OCI-LY7 (cell line): ENCODE measurements around the gene EPHA6. TPM values are rescaled to one million over a fixed set of nuclear protein-coding genes. Genes with fewer than 3 reads are reported as not detected.

Source experiments
- BruUV-seq: library from RNA; stranded (reverse); fragments of 400-500 nt; replicated peaks from 2 replicates; lab custom pipeline; 2021; lab: Mats Ljungman, UMichigan
- CTCF ChIA-PET: fragments of 300-600 bp; sonication (Branson Sonifier 250); formaldehyde crosslinking; loops from one replicate; lab custom pipeline; 2022; ENCODE audit warnings: antibody characterized with exemption; ENCODE audit not compliant: unreplicated experiment; lab: Charles Lee
- POLR2A ChIA-PET: fragments of 300-600 bp; sonication (Branson Sonifier 250); formaldehyde crosslinking; loops from one replicate; lab custom pipeline; 2022; ENCODE audit warnings: antibody characterized with exemption; lab: Charles Lee
- DNase-seq: peaks from one replicate; pipeline ENCODE4 v3.0.0-alpha.2; 2015; ENCODE audit warnings: low spot score
- H2AFZ ChIP-seq: fragments of 200-600 bp; sonication (generic), shearing (Covaris generic); 2 replicates; pipeline ENCODE4 v1.6.1; 2014; ENCODE audit warnings: mild to moderate bottlenecking, antibody characterized with exemption, low read length, moderate library complexity
- H3K27ac ChIP-seq: fragments of 200-600 bp; sonication (generic); 2 replicates; pipeline ENCODE4 v1.5.1; 2014; ENCODE audit warnings: mixed run types, low read depth, mild to moderate bottlenecking, moderate library complexity, low read length, inconsistent platforms; ENCODE audit not compliant: poor library complexity, severe bottlenecking
- H3K36me3 ChIP-seq: fragments of 200-600 bp; sonication (generic); 2 replicates; pipeline ENCODE4 v1.6.1; 2014; ENCODE audit warnings: mild to moderate bottlenecking, antibody characterized with exemption, low read length, moderate library complexity, mixed read lengths; ENCODE audit not compliant: insufficient read depth
- H3K4me1 ChIP-seq: fragments of 200-600 bp; sonication (generic); 2 replicates; pipeline ENCODE4 v1.5.1; 2014; ENCODE audit warnings: mild to moderate bottlenecking, low read length; ENCODE audit not compliant: insufficient read depth, poor library complexity, severe bottlenecking
- H3K4me2 ChIP-seq: fragments of 200-600 bp; sonication (generic); 2 replicates; pipeline ENCODE4 v1.6.1; 2014; ENCODE audit warnings: mild to moderate bottlenecking, low read length
- H3K4me3 ChIP-seq: fragments of 200-600 bp; sonication (generic); 2 replicates; pipeline ENCODE4 v1.5.1; 2014; ENCODE audit warnings: mild to moderate bottlenecking, low read depth, low read length; ENCODE audit not compliant: poor library complexity, severe bottlenecking
- H3K79me2 ChIP-seq: fragments of 200-600 bp; sonication (generic); 2 replicates; pipeline ENCODE4 v1.6.1; 2016; ENCODE audit warnings: low read depth, mild to moderate bottlenecking, low read length, moderate library complexity, mixed read lengths; ENCODE audit not compliant: insufficient read depth
- H3K9me2 ChIP-seq: fragments of 200-600 bp; sonication (generic); 2 replicates; pipeline ENCODE4 v1.6.1; 2016; ENCODE audit warnings: mild to moderate bottlenecking, low read length, mixed read lengths; ENCODE audit not compliant: insufficient read depth
- H3K9me3 ChIP-seq: fragments of 200-600 bp; sonication (generic); 2 replicates; pipeline ENCODE4 v1.6.1; 2014; ENCODE audit warnings: mild to moderate bottlenecking, mixed run types, low read length, mixed read lengths
- H4K20me1 ChIP-seq: fragments of 200-600 bp; sonication (generic); 2 replicates; pipeline ENCODE4 v1.6.1; 2014; ENCODE audit warnings: mild to moderate bottlenecking, antibody characterized with exemption, low read length, moderate library complexity, mixed read lengths; ENCODE audit not compliant: insufficient read depth
- EZH2phosphoT487 ChIP-seq: fragments of 200-600 bp; sonication (generic); IDR thresholded peaks from 2 replicates; pipeline ENCODE4 v1.6.1; 2018; ENCODE audit warnings: low read depth, borderline replicate concordance, mild to moderate bottlenecking, mixed run types, antibody characterized with exemption, low read length, moderate library complexity, mixed read lengths
- intact Hi-C: fragments of 100-400 bp; cut with micrococcal nuclease; formaldehyde crosslinking; loops from one replicate; pipeline ENCODE4 v1.10.0; 2022; ENCODE audit not compliant: unreplicated experiment
- total RNA-seq, 2 experiments: library from RNA; depleted of rRNA in 1 of 2; stranded (reverse); fragments of >200 nt in 1 of 2; shearing (Covaris generic) in 1 of 2; gene quantifications; 2 replicates each; pipeline ENCODE4 v1.2.3, GENCODE V29; 2014 to 2022
- TF ChIP-seq, protein P1 (sequence below): fragments of 200-600 bp; sonication (generic); conservative IDR thresholded peaks from 2 replicates; pipeline ENCODE4 v1.5.1; 2014; ENCODE audit warnings: mild to moderate bottlenecking, antibody characterized with exemption, low read length, moderate library complexity, mixed read lengths

Gene EPHA6
- total RNA-seq, 2 experiments from 2014 or later, result not detected

DNA sequence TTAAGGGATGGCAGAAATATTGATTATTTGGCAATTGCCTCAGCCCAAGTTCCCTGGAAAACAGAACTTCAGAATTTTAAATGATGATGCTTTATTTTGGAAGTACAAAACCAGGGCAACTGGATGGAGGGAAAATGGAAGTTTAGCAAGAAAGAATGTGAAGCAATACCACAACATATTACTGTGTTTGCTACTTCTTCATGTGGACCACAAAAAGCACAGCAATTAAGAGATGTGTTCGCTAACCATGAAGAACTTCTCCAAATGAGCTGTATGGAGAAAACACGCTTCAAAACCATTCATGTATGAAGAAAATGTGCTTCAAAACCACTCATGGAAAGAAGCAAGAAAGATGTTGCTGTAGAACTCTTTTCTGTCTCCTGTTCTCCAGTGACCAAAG lies 885.5 kb downstream of the EPHA6 start:
- ChIA-PET CTCF (no interaction called here), POLR2A (no interaction called here)
- TF ChIP-seq, protein P1, sequence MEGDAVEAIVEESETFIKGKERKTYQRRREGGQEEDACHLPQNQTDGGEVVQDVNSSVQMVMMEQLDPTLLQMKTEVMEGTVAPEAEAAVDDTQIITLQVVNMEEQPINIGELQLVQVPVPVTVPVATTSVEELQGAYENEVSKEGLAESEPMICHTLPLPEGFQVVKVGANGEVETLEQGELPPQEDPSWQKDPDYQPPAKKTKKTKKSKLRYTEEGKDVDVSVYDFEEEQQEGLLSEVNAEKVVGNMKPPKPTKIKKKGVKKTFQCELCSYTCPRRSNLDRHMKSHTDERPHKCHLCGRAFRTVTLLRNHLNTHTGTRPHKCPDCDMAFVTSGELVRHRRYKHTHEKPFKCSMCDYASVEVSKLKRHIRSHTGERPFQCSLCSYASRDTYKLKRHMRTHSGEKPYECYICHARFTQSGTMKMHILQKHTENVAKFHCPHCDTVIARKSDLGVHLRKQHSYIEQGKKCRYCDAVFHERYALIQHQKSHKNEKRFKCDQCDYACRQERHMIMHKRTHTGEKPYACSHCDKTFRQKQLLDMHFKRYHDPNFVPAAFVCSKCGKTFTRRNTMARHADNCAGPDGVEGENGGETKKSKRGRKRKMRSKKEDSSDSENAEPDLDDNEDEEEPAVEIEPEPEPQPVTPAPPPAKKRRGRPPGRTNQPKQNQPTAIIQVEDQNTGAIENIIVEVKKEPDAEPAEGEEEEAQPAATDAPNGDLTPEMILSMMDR, result no peak
- TF ChIP-seq EZH2phosphoT487, result no peak
- H3K27ac ChIP-seq, result no peak overlapping the region
- no peaks in the 10 kb centered on the region for H3K9me2 ChIP-seq
- intact Hi-C loops, result no loop called here
- H3K4me3 ChIP-seq, result no peak overlapping the region
- H3K36me3 ChIP-seq, result no peaks in the 10 kb centered on the region
- no peak for DNase-seq
- H2AFZ ChIP-seq, result no peak overlapping the region
- H3K79me2 ChIP-seq, result no peaks in the 10 kb centered on the region
- no peaks in the 10 kb centered on the region for H4K20me1 ChIP-seq
- no TSS peak for BruUV-seq
- H3K4me1 ChIP-seq, result no peaks in the 10 kb centered on the region
- no peaks in the 10 kb centered on the region for H3K9me3 ChIP-seq
- no peak overlapping the region for H3K4me2 ChIP-seq

DNA sequence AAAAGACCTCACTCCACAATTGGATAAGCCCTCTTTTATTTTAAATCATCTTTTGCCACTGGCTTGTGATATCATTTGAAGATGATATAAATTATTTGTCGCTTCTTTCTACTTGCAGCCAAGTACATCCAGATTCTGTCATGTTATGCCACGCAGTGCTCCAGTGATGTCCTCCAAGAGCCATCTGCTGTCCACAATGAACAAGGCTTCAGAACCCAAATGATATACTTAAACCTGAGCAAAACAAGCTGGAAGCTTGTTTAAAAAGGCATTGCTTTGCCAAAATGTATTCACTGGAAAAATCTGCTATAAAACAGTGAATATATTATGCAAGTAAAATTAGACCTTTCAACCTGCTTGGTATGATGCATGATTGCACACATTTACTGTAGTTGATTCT lies 891.4 kb downstream of the EPHA6 start:
- no peaks in the 10 kb centered on the region for H4K20me1 ChIP-seq
- no peak for DNase-seq
- BruUV-seq, result no TSS peak
- H2AFZ ChIP-seq, result no peak overlapping the region
- H3K4me2 ChIP-seq, result no peak overlapping the region
- ChIA-PET POLR2A (no interaction called here), CTCF (no interaction called here)
- no peaks in the 10 kb centered on the region for H3K9me2 ChIP-seq
- no peaks in the 10 kb centered on the region for H3K9me3 ChIP-seq
- H3K79me2 ChIP-seq, result no peaks in the 10 kb centered on the region
- no peak for TF ChIP-seq EZH2phosphoT487
- TF ChIP-seq, protein P1, result no peak
- H3K4me3 ChIP-seq, result no peak overlapping the region
- no peaks in the 10 kb centered on the region for H3K36me3 ChIP-seq
- no peaks in the 10 kb centered on the region for H3K4me1 ChIP-seq
- intact Hi-C loops, result no loop called here
- H3K27ac ChIP-seq, result no peak overlapping the region

DNA sequence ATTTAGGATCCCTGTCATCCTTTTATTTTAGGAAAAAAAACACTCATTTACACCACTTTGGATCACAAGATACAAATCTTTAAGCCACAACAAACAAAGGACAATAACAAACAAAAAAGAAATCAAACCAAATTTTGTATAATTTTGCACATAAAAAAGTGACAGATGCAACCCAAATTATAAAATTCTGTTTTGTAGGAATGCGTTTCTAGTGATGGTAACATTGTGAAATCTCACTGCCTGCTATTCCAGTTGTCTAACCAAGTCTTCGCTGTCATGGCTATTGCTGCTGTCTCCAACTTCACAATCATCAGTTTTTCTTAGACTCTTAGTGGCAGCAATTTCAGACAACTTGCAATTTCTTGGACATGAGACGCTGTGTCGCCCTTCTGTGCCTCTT lies 891.8 kb downstream of the EPHA6 start:
- Histone ChIP-seq H3K27ac (no peak overlapping the region), H3K36me3 (no peaks in the 10 kb centered on the region), H3K4me3 (no peak overlapping the region), H4K20me1 (no peaks in the 10 kb centered on the region), H3K79me2 (no peaks in the 10 kb centered on the region), H3K9me2 (no peaks in the 10 kb centered on the region), H3K4me1 (no peaks in the 10 kb centered on the region), H3K4me2 (no peak overlapping the region), H2AFZ (no peak overlapping the region), H3K9me3 (no peaks in the 10 kb centered on the region)
- intact Hi-C loops, result no loop called here
- BruUV-seq, result no TSS peak
- no peak for TF ChIP-seq EZH2phosphoT487
- TF ChIP-seq, protein P1, result no peak
- no peak for DNase-seq
- CTCF ChIA-PET, result no interaction called here
- POLR2A ChIA-PET, result no interaction called here
